Prostate gland (tissue), 2 donors: ENCODE measurements around the gene LRP3. TPM values are rescaled to one million over a fixed set of nuclear protein-coding genes. Genes with fewer than 3 reads are reported as not detected.

Experiments used
- DNase-seq: peaks from one replicate; pipeline ENCODE4 v3.0.0-alpha.2; 2019; ENCODE audit warnings: low spot score
- H3K27ac ChIP-seq, 2 donors: fragments of 200-600 bp; sonication (generic); 2 replicates each; pipeline ENCODE4 v1.5.1; 2017 to 2019
- H3K27me3 ChIP-seq: fragments of 200-600 bp; sonication (generic); replicated peaks from 2 replicates; pipeline ENCODE4 v1.5.1; 2019; ENCODE audit not compliant: insufficient read depth
- H3K36me3 ChIP-seq, 2 donors: fragments of 200-600 bp; sonication (generic); 1 replicate in 1 of 2; 2 replicates in 1 of 2; pipeline versions ENCODE4 v1.5.1 to v1.8.1; 2017 to 2019
- H3K4me1 ChIP-seq: fragments of 200-600 bp; sonication (generic); replicated peaks from 2 replicates; pipeline ENCODE4 v1.5.1; 2019
- H3K4me3 ChIP-seq, 2 donors: fragments of 200-600 bp; sonication (generic); 2 replicates each; pipeline ENCODE4 v1.5.1; 2017 to 2019
- H3K9me3 ChIP-seq: fragments of 200-600 bp; sonication (generic); 2 replicates; pipeline ENCODE4 v1.5.1; 2017
- POLR2A ChIP-seq: fragments of 450-650 bp; IDR thresholded peaks from one replicate; pipeline ENCODE4 v1.6.1; 2016; ENCODE audit warnings: antibody characterized with exemption, mild to moderate bottlenecking
- POLR2AphosphoS5 ChIP-seq: sonication (generic); formaldehyde crosslinking; IDR thresholded peaks from one replicate; pipeline ENCODE4 v1.6.1; 2017; ENCODE audit warnings: antibody characterized with exemption
- WGBS: methylation state at CpG from one replicate; pipeline ENCODE4 v1.1.5; 2018; 5-methylcytosine and 5-hydroxymethylcytosine counted together
- intact Hi-C: fragments of 100-400 bp; cut with DNase I; formaldehyde crosslinking; loops from one replicate; pipeline ENCODE4 v1.14.2; 2022
- total RNA-seq, 2 donors: library from RNA; depleted of rRNA; stranded (reverse); fragments of >200 nt; gene quantifications; one replicate each; pipeline ENCODE4 v1.1.0, GENCODE V29; 2016
- TF ChIP-seq, protein P1 (sequence below), 4 experiments: fragments of 200-600 bp in 2 of 4; fragments of 450-650 bp in 2 of 4; sonication (generic) in 2 of 4; IDR thresholded peaks; 1 replicate in 3 of 4; 2 replicates in 1 of 4; pipeline ENCODE4 v1.5.1; 2016 to 2019; ENCODE audit warnings: antibody characterized with exemption in 4 of 4, mild to moderate bottlenecking in 2 of 4, moderate library complexity in 2 of 4

LRP3 gene
- total RNA-seq, 2 donors from 2014 or later, result 63.7 to 64.4 TPM

DNA sequence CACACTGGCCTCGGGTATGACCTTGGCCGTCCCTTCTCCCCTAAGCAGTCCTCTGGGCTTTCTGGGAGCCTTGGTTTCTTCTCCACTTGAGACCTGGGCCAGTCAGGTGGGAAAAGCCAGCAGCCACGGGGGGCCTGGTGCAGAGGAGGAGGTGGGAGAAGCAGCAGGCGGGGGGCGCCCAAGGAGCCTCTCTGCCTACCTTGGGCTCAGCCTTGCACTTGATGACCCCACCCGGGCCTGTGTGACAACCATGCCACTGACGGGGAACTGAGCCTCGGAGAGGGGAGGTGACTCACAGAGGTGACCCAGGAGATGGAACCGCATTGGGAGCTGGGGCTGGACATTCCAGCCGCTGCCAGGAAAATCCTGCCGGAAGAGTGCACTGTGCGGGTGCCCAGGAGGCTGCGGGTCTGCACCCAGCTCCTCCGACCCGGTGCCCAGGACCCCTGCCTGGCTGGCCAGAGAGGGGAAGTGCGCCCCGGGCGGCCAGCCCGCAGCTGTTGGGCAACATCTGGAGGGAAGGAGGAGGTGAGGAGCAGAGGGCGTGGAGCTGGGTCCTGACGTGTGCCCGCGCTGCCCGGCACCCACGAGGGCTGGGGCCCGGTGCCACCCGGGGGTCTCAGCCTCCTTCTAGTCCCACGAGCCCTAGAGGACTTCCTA lies 55.0 kb downstream of the LRP3 start:
- 52% methylated on average over 28 of the region's 28 CpGs for WGBS
- no peak overlapping the region for H3K27ac ChIP-seq
- H3K27me3 ChIP-seq, result no peaks in the 10 kb centered on the region
- TF ChIP-seq, protein P1, sequence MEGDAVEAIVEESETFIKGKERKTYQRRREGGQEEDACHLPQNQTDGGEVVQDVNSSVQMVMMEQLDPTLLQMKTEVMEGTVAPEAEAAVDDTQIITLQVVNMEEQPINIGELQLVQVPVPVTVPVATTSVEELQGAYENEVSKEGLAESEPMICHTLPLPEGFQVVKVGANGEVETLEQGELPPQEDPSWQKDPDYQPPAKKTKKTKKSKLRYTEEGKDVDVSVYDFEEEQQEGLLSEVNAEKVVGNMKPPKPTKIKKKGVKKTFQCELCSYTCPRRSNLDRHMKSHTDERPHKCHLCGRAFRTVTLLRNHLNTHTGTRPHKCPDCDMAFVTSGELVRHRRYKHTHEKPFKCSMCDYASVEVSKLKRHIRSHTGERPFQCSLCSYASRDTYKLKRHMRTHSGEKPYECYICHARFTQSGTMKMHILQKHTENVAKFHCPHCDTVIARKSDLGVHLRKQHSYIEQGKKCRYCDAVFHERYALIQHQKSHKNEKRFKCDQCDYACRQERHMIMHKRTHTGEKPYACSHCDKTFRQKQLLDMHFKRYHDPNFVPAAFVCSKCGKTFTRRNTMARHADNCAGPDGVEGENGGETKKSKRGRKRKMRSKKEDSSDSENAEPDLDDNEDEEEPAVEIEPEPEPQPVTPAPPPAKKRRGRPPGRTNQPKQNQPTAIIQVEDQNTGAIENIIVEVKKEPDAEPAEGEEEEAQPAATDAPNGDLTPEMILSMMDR (IDR thresholded peaks at IDR 0.05), result no peak
- no peak for TF ChIP-seq POLR2AphosphoS5
- no peak for TF ChIP-seq POLR2A
- H3K36me3 ChIP-seq, result no peaks in the 10 kb centered on the region
- no peak overlapping the region for H3K4me3 ChIP-seq
- intact Hi-C loops, result no loop called here
- no peaks in the 10 kb centered on the region for H3K4me1 ChIP-seq
- H3K9me3 ChIP-seq, result no peaks in the 10 kb centered on the region
- DNase-seq, result no peak

DNA sequence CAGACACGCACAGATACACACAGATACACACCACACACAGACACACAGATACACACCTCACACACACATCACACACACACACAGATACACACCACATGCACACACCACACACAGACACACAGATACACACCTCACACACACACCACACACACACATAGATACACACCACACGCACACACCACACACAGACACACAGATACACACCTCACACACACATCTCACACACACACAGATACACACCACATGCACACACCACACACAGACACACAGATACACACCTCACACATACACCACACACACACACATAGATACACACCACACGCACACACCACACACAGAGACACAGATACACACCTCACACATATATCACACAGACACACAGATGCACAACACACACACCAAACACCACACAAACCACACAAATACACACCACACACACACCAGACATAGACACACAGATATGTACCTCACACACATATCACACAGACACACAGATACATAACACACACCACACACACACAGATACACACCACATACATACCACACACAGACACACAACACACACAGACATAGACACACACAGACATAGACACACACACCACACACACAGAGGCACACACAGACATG lies 55.7 kb downstream of the LRP3 start:
- intact Hi-C loops, result no loop called here
- no peak overlapping the region for H3K27ac ChIP-seq
- H3K4me1 ChIP-seq, result no peaks in the 10 kb centered on the region
- H3K9me3 ChIP-seq, result no peaks in the 10 kb centered on the region
- DNase-seq, result no peak
- WGBS, result 89% methylated on average over 3 of the region's 3 CpGs
- H3K27me3 ChIP-seq, result no peaks in the 10 kb centered on the region
- TF ChIP-seq POLR2A (no peak), POLR2AphosphoS5 (no peak)
- TF ChIP-seq, protein P1 (IDR thresholded peaks at IDR 0.05), result no peak
- H3K36me3 ChIP-seq, result no peaks in the 10 kb centered on the region
- no peak overlapping the region for H3K4me3 ChIP-seq

- H3K27me3 ChIP-seq, result no peaks in the 10 kb centered on the region
- no peak for DNase-seq
- H3K4me1 ChIP-seq, result no peaks in the 10 kb centered on the region
- no peak overlapping the region for H3K4me3 ChIP-seq
- intact Hi-C loops, result no loop called here
- no peak for TF ChIP-seq POLR2AphosphoS5
- TF ChIP-seq, protein P1 (IDR thresholded peaks at IDR 0.05), result no peak
- TF ChIP-seq POLR2A, result no peak
- no peaks in the 10 kb centered on the region for H3K9me3 ChIP-seq
- WGBS, result 91% methylated on average over 1 of the region's 1 CpG
- H3K36me3 ChIP-seq, result no peaks in the 10 kb centered on the region
- H3K27ac ChIP-seq, result no peak overlapping the region
These were observed 56.4 kb downstream of the LRP3 start for GRCh38 chr19:33250500-33250899.

DNA sequence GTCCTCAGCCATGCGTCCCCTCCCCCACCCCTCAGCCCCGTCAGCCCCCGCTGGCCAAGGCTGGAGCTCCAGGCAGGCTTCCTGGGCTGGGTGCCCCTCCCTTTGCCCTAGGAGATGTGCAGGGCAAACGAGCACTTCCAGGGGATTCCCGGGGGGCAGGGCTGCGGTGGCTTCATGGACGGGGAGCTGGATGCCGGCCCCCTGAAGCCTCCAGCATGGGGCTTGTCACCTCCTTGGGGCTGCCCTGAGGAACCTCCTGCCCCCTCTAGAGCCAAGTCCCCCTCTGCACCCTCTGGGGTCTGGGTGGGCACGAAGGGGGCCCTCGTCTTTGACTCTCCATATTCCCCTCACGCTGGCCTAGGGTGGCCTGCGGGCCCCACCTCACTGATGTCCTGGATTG lies 56.9 kb downstream of the LRP3 start:
- TF ChIP-seq POLR2A, result no peak
- no peak overlapping the region for H3K4me3 ChIP-seq
- H3K27ac ChIP-seq, result no peak overlapping the region
- no peak for DNase-seq
- no peaks in the 10 kb centered on the region for H3K4me1 ChIP-seq
- intact Hi-C loops, result no loop called here
- H3K36me3 ChIP-seq, result no peaks in the 10 kb centered on the region
- no peaks in the 10 kb centered on the region for H3K9me3 ChIP-seq
- WGBS, result 58% methylated on average over 12 of the region's 12 CpGs
- H3K27me3 ChIP-seq, result no peaks in the 10 kb centered on the region

GRCh38 chr19:33251526-33252090 lies 57.5 kb downstream of the LRP3 start:
- no peaks in the 10 kb centered on the region for H3K36me3 ChIP-seq
- intact Hi-C loops, result no loop called here
- WGBS, result 75% methylated on average over 17 of the region's 17 CpGs

More at GRCh38 chr19:33251526-33252090, 57.5 kb downstream of the LRP3 start:
- DNase-seq, result no peak
- Histone ChIP-seq H3K4me3 (no peak overlapping the region), H3K4me1 (no peaks in the 10 kb centered on the region), H3K27ac (no peak overlapping the region), H3K27me3 (no peaks in the 10 kb centered on the region), H3K9me3 (no peaks in the 10 kb centered on the region)
- TF ChIP-seq POLR2A (no peak), POLR2AphosphoS5 (no peak)
- TF ChIP-seq, protein P1 (IDR thresholded peaks at IDR 0.05), result no peak
